ENCODE data around the gene KCNMA1.

KCNMA1 gene

GRCh38 chr10:77252380-77253146, 385.0 kb downstream of the KCNMA1 start:
- DNase-seq (ENCODE audit: low read depth in 1 of 2, low spot score in 1 of 2) = no peak

DNA sequence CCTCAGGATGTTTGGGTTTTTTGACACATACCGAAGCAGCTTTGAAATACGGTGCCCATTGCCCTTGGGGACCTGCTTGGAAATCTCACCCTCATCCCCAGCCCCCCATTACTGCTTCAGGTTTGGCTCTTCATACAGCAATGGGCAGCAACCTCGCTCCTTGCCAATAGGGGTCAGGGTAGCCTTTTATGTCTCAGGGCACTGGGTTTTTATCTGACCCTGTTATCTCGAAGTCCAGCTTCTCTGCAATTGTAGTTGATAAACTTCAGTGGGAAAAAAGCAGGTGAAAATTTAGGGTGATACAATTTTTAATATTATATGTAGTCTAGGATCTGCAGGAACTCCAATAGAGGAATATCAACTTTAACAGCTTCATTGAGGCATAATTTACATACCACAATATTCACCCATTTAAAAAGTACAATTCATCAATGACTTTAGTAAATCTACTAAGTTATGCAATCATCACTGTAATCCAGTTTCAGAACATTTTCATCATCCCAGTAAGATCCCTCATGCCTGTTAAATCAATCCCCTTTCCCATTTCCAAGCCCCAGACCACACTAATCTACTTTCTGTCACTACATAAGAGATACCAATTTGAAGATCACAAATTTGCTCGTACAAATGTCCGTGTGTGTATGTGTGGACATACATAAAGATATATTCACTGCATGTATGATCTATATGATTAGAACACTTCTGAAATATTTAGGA, 386.2 kb downstream of the KCNMA1 start:
- DNase-seq (ENCODE audit: low read depth in 1 of 2, low spot score in 1 of 2) = no peak

GRCh38 chr10:77249901-77250459, 387.6 kb downstream of the KCNMA1 start:
- DNase-seq (ENCODE audit: low read depth in 1 of 2, low spot score in 1 of 2) = no peak

DNA sequence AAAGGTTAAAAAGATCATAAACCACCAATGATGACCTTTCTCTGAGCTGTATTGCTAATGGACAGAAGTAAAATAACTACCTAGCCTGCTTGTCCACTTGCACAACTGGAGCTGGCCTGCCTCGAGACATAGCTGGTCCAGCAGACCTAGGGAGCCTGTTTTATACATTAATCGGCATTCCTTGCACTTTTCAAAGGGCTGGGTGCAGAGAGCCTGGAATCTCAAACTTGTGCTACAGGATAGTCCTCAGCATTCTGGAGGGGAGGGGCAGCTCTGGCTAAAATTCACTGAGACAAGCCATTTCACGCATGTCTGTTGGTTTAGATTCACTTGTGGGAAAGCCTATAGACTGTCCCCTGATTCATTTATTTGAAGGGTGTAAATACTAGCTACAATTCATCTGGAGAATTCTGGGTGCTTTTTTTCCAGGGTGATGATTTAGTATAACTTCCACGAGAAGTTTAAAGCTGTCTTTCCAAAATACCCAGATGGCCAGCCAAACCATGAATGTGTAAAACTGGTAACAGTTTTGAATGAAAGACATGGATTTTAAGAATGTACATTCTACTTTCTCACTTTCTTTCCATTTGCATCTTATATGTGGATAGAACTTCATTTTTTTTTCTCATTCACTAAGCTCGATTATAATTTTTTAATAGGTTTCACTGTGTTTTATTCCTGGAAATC, 389.4 kb downstream of the KCNMA1 start:
- no peak for DNase-seq (ENCODE audit: low read depth in 1 of 2, low spot score in 1 of 2)

DNA sequence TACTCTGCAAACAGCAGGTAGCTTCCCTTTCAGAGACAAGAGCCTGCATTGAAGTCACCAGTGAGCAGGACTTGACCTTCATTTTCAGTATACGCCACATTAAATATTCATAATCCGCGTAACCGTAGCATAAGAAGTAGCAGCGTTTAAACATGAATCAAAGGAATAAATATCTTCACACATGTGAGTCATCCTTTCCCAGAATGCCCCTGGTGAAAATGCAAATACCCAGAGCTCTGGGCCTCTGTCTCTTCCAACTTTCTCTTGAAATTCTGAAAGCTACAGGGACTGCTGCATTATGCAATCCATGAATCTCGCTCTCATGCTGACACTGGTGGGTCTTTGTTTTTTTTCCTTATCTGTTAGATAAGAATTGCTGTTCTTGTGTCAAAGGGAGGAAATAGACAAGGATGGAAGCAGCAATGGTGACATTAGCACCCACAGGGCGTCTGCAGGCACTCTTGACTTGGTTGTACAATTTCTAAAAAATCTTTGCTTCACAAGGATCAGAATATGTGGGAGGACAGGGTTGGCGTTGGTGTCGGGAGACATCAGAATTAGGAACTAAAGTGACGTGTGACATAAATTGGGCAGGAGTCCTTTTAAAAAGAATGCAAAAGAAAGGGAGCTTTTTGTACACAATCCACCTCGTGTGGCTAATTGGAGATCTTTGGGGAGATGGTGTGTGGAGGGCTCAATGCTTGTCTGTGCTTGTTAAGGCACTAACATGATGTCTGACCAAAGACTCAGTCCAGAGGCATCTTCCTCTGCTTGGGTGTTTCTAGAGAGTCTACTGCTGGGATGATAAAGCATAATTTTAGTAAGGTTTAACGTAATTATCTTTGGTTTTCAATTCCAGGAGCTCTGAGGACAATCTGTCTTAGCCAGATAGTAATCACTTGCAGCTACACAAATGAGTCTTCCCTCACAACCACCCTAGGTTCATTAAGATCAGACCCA, 390.3 kb downstream of the KCNMA1 start:
- no peak for DNase-seq (ENCODE audit: low read depth in 1 of 2, low spot score in 1 of 2)

- no peak for DNase-seq (ENCODE audit: low read depth in 1 of 2, low spot score in 1 of 2)
These were observed 391.7 kb downstream of the KCNMA1 start for GRCh38 chr10:77245953-77246352.

GRCh38 chr10:77244746-77245145, 392.9 kb downstream of the KCNMA1 start:
- no peak for DNase-seq (ENCODE audit: low read depth in 1 of 2, low spot score in 1 of 2)

- DNase-seq (ENCODE audit: low read depth in 1 of 2, low spot score in 1 of 2) = no peak
These were observed 393.3 kb downstream of the KCNMA1 start for GRCh38 chr10:77244286-77244685.

DNA sequence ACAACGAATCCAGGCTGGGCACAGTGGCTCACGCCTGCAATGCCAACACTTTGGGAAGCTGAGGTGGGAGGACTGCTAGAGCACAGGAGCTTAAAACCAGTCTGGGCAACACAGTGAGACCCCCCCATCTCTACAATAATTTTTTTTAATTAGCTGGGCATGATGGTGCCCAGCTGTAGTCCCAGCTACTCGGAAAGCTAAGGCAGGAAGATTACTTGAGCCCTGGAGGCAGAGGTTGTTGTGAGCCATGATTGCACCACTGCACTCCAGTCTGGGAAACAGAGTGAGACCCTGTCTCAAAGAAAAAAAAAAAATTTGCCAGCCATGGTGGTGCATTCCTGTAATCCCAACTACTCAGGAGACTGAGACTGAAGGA, 396.3 kb downstream of the KCNMA1 start:
- DNase-seq (ENCODE audit: low read depth in 1 of 2, low spot score in 1 of 2) = no peak

DNA sequence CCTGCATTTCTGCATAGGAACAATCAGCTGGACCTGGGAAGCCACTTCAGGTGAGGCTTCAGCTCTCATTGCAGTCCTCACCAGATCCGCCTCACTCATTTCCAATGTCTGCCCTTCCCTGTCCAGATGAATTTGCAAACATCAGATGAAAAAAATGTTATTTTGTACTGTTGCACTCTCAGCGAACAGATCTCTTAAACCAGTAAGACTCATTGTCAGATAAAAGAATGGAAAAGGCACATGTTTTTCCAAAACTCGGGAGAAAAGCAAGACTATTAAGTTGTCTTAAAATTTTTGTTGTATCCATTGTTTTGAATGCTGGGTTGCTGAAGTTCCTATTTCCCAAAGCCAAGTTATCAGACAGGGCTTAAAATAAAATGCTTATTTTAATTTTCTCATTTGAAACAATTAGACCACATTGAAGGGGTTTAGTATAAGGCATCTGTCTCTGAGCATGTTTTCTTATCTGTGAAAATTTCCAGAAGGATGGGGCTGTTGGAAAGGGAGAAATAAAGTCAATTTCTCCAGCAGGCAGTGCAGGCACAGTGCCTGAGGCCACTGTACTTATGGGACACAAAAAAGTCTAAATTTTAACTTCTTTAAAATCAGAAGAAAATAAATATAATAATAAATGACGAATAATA, 396.8 kb downstream of the KCNMA1 start:
- DNase-seq (ENCODE audit: low read depth in 1 of 2, low spot score in 1 of 2) = no peak

DNA sequence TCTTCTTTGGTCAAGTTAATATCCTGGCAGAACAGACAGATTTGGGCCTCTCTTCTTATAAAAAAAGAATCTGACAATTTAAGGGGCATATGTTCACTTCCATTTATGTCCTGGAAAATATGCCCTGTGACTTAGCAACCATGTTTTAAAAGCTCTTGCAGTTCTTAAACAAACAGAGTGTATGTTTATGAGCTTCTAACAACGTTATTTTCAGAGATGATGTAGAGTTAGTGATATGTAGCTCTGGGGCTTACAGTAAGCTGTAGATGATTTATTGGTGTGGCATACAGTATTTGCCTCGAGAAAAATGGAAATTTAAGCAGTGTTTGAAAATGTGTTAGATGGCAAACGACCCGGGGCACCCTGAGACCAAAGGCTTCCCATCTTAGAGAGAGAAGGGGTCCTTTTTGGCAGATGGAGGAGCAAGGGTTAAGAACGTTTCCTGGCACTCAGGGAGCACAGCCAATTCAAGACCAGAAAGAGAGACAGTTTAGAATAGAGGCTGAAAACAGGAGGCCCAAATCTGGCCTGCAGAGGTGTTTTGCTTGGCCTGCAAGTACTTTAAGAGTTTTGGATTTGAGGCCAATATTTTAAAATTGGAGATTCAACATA, 397.5 kb downstream of the KCNMA1 start:
- DNase-seq (ENCODE audit: low read depth in 1 of 2, low spot score in 1 of 2) = no peak

DNA sequence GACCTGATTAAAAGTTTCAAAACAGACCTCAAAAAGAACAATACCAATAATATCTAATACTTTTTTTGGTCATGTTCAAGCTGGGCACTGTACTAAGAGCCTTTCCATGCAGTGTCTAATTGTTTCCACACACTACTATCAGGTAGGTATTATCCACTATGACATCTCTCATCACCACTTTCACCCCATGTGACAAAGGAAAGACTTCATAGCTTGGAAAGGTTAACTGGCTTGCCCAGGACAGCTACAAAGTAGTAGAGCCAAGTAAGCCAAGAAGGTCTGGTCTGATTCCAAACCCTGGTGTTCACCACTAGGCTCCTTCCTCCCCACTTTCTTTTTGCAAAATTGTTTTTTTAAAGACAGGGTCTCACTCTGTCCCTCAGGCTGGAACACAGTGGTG, 400.5 kb downstream of the KCNMA1 start:
- no peak for DNase-seq (ENCODE audit: low read depth in 1 of 2, low spot score in 1 of 2)

DNA sequence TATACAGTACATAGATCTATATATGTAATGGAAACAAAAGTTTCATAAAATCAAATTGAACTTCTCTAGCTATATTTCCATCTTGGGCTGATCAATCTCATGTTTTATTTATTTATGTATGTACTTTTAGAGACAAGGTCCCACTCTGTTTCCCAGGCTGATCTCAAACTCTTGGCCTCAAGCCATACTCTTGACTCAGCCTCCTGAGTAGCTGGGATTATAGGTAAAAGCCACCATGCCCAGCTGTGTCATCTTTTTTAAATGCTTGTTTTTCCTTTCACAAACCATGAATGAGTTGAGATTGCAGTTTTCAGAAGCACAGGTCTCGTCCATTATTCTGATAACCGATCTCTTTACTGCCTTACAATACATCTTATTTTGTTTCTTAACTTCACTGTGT, 400.9 kb downstream of the KCNMA1 start:
- DNase-seq (ENCODE audit: low read depth in 1 of 2, low spot score in 1 of 2) = no peak

- no peak for DNase-seq (ENCODE audit: low read depth in 1 of 2, low spot score in 1 of 2)
These were observed 401.6 kb downstream of the KCNMA1 start for GRCh38 chr10:77236029-77236428.

GRCh38 chr10:77234599-77234998, 403.0 kb downstream of the KCNMA1 start:
- DNase-seq (ENCODE audit: low read depth in 1 of 2, low spot score in 1 of 2) = no peak

GRCh38 chr10:77233466-77233865, 404.1 kb downstream of the KCNMA1 start:
- DNase-seq (ENCODE audit: low read depth in 1 of 2, low spot score in 1 of 2) = no peak

GRCh38 chr10:77231884-77232610, 405.6 kb downstream of the KCNMA1 start:
- no peak for DNase-seq (ENCODE audit: low read depth in 1 of 2, low spot score in 1 of 2)

- no peak for DNase-seq (ENCODE audit: low read depth in 1 of 2, low spot score in 1 of 2)
These were observed 406.2 kb downstream of the KCNMA1 start for GRCh38 chr10:77231375-77231774.

DNA sequence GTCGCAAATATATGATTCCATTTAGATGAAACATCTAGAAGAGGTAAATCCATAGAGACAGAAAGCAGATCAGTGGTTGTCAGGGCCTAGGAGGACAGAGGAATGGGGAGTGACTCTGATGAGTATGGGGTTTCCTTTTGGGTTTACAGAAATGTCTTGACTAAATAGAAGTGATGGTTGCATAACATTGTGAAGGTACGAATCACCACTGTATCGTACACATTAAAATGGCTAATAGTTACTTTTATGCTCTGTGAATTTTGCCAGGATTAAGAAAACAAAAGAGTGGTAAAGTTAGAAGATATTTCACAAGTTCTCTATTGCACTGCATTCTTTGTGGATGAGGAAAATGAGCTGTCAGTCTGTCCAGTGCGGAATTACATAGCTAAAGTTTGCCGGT, 407.4 kb downstream of the KCNMA1 start:
- no peak for DNase-seq (ENCODE audit: low read depth in 1 of 2, low spot score in 1 of 2)

Measured in activated T-helper 1 cell treated with anti-CD3 and anti-CD28 coated beads, Interleukin-2, amount 50 U/mL, for 16 hours (primary cell).